Ovary (tissue), 3 donors: ENCODE measurements around the gene TPD52L2.
"Not testable (repeated sequence)": the region's sequence is repeated elsewhere in the genome, so short reads cannot be mapped to it uniquely, and the experiment has no call there.

Source experiments
- CTCF ChIP-seq, 3 donors: fragments of 450-650 bp in 2 of 3; fragments of 200-600 bp in 1 of 3; IDR thresholded peaks; one replicate each; pipeline versions ENCODE4 v1.5.1 to v1.8.0; 2016 to 2022; ENCODE audit warnings: antibody characterized with exemption in 3 of 3, mild to moderate bottlenecking in 1 of 3
- EP300 ChIP-seq: sonication (generic); formaldehyde crosslinking; IDR thresholded peaks from one replicate; pipeline ENCODE4 v1.6.1; 2017; ENCODE audit warnings: antibody characterized with exemption
- POLR2A ChIP-seq: fragments of 450-650 bp; IDR thresholded peaks from one replicate; pipeline ENCODE4 v1.6.1; 2017; ENCODE audit warnings: antibody characterized with exemption, mild to moderate bottlenecking, moderate library complexity
- donor health status: DM: no; HTN: no; CAD: no.

- not testable (repeated sequence) for TF ChIP-seq CTCF (IDR thresholded peaks at IDR 0.05); POLR2A; EP300
Observed at GRCh38 chr20:63874241-63874640, 9.2 kb downstream of the TPD52L2 start.
